HG02852 (cell line): Measurements from ENCODE around the gene HDGFL2.
"Not testable (repeated sequence)": the region's sequence is repeated elsewhere in the genome, so short reads cannot be mapped to it uniquely, and the experiment has no call there.

Experiments
- ATAC-seq: cut with Tn5 transposase; IDR thresholded peaks from one replicate; pipeline ENCODE4 v1.9.1; 2021; ENCODE audit warnings: mild to moderate bottlenecking, moderate library complexity; ENCODE audit not compliant: unreplicated experiment

HDGFL2 gene

GRCh38 chr19:4529924-4530522, 57.9 kb downstream of the HDGFL2 start:
- no peak for ATAC-seq

GRCh38 chr19:4531562-4532165, 59.6 kb downstream of the HDGFL2 start:
- ATAC-seq, result no peak

GRCh38 chr19:4533334-4533733, 61.2 kb downstream of the HDGFL2 start:
- ATAC-seq, result no peak

DNA sequence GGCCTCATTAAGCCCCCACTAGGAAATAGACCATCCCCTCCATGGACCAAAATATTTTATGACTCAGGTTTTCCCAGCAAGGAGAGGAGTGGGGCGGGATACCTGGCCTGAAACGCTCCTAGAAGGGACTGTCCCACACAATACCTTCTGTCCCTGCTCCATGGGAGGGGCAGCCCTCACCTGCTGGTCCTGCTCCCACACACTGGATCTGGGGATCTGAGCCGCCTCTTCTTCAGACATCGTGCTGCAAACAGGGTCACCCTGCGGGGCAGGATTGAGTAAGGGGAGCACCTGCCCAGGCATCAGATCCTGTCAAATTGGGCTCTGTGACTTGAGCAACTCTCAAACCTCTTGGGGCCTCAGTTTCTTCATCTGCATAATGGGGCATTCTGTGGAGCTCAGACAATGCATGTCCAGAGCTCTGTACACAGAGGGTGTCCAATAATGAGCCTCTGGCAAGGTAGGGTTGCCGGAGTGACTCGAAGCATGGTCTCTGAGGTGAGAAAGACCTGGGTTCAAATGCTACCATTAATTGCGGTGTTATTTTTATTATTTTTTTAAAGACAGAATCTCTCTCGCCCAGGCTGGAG, 61.8 kb downstream of the HDGFL2 start:
- no peak for ATAC-seq

DNA sequence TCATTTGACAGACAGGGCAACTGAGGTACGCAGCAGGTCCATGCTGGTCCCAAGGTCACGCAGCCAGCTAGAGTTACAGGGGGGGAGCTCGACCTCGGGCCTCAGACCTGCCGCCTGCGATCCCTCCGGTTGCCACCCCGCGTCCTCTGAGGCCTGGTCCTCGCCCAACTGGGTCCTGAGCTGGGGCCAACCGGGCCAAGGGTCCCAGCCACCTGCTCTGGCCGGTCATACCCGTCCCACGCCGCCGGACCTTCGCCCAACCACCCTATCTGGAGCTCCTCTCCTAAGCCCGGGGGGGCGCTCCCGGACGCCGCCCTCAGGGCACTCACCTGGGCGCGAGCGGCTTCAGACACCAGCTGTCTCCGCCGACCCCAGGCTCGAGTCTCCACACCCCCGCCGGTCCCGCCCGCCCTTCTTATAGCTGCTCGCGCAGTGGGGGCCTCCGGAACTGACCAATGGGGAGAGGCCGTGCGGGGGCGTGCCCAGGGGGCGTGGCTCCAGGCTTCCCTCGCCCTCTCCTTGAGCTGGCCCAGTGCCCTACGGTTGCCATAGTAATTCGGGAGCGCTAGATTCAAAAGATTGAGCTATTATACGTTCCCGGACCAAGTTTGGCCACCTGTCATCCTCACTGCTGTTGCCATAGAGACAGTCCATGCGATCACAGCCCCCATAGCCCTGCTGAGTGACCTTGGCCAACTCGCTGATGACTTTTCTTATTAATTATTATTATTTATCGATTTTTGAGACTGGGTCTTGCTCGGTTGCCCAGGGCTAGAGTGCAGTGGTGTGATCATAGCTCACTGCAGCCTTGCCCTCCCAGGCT, 63.0 kb downstream of the HDGFL2 start, which contains the start of gene PLIN5:
TSS of gene PLIN5 (minus strand) at position 389 of the 823 bp plus-strand sequence. CDS start 1,150 bp downstream, outside the sequence.
- no peak for ATAC-seq

DNA sequence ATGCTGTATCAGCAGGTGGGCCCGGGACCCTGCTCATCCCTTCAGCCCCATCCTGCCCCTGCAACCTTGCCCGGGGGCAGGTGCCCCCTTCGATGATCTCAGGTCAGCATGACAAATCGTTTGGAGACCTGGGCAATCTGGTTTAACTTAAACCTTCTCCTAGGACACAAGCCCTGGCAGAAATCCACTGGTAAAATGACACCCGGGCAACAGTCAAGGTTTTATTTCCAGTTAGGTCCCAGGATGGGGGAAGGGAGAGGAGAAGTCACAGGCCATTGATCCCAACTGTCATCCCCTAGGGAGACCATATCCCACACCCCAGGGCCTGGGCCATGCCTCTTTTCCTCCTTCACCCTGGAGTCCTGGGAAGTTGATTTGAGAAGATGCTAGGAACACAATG, 64.7 kb downstream of the HDGFL2 start:
- ATAC-seq, result no peak

GRCh38 chr19:4537953-4538600, 66.0 kb downstream of the HDGFL2 start:
- no peak for ATAC-seq

DNA sequence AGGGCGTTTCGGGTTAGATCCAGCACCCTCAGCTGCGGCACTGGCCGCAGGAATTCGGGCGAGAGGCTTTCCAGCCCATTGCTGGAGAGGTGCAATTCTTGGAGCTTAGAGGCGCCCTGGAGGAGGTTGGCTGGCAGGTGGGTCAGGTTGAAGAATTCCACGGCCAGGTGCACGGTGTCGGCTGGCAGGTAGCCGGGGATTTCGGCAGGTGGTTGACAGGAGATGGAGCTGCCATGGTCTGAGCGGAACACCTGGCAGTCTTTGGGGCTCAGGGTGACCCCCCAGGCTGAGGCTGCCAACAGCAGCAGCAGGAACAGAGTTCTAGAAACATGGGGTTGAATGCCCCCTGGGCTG, 66.5 kb downstream of the HDGFL2 start:
- ATAC-seq, result no peak

DNA sequence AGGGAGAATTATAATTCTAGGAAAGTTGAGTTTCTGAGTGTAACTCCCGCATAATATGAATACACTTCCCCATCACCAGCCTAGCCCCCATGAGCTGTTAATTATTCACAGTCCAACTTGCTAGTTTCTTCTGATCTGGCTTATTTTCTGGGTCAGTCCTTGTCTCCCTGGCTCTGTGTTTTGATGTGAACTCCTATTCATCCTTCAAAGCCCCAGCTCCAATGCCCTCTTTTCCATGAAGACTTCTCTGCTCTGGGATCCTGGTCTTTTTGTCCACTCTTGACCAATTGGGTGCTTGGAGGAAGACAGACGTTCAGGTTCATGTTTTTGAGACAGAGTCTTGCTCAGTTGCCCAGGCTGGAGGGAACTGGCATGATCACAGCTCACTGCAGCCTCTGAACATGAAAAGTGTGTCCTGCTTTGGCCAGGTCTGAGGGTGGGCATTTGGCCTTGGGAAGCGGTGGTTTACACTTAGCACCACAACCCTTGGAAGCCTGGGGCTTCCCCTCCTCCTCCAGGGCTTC, 67.1 kb downstream of the HDGFL2 start:
- ATAC-seq, result no peak

GRCh38 chr19:4539693-4540581, 67.8 kb downstream of the HDGFL2 start, which contains the start of gene LRG1:
LRG1 (minus strand) TSS chr19:4540036; CDS start chr19:4540013, 23 bp downstream.
- no peak for ATAC-seq

DNA sequence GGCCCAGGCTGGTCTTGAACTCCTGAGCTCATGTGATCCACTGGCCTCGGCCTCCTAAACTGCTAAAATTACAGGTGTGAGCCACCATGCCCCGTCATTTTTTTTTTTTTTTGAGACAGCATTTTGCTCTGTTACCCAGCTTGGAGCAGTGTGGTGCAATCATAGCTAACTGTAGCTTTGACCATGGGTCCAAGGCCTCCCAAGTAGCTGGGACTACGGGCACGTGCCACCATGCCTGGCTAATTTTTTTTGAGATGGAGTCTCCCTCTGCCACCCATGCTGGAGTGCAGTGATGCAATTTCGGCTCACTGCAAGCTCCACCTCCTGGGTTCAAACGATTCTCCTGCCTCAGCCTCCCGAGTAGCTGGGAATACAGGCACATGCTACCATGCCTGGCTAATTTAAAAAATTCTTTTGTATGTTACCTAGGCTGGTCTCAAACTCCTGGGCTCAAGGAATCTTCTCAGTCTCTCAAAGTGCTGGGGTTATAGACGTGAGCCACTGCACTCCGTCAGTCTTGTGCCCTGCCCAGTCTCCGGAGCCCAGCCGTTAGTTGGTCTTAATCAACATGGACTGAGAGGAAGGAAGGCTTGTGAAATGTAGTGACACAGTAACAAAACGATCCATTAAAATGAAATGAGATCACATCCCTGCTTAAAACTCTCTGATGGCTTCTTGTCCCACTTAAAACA, 69.2 kb downstream of the HDGFL2 start:
- ATAC-seq, result no peak

GRCh38 chr19:4541806-4542145, 69.7 kb downstream of the HDGFL2 start:
- ATAC-seq, result not testable (repeated sequence)

GRCh38 chr19:4542896-4543841, 71.1 kb downstream of the HDGFL2 start:
- ATAC-seq, result no peak

- ATAC-seq, result no peak
Measured at GRCh38 chr19:4543842-4544647, 71.9 kb downstream of the HDGFL2 start.

- no peak for ATAC-seq
Measured at GRCh38 chr19:4547303-4548237, 75.5 kb downstream of the HDGFL2 start.

- no peak for ATAC-seq
Measured at GRCh38 chr19:4548238-4548584, 76.1 kb downstream of the HDGFL2 start.
